AG04450 (cell line): ENCODE data around the gene GPR68. TPM values are rescaled to one million over a fixed set of nuclear protein-coding genes. Genes with fewer than 3 reads are reported as not detected.
A peak's percentile ranks its signal among the peaks of the same experiment; 100 is the strongest.

ENCODE experiments used
- CTCF ChIA-PET: fragments of 300-600, 350-600 bp; formaldehyde crosslinking; extraction: SDS; loops from one replicate; lab custom pipeline; 2022; ENCODE audit warnings: antibody characterized with exemption, inconsistent platforms; lab: Charles Lee
- POLR2A ChIA-PET: fragments of 350-600 bp; formaldehyde crosslinking; extraction: SDS; loops from one replicate; lab custom pipeline; 2021; ENCODE audit warnings: antibody characterized with exemption, inconsistent platforms; lab: Yijun Ruan, JAX
- DNase-seq: peaks from one replicate; pipeline ENCODE4 v3.0.0-alpha.2; 2011; ENCODE audit warnings: low read depth, low spot score
- H3K27ac ChIP-seq: one replicate; pipeline ENCODE4 v1.5.1; 2012; ENCODE audit warnings: low read depth, low read length, control low read depth
- H3K27me3 ChIP-seq: one replicate; pipeline ENCODE4 v1.6.0; 2012; ENCODE audit warnings: low read length; ENCODE audit not compliant: control insufficient read depth, insufficient read depth
- H3K4me3 ChIP-seq: 2 replicates; pipeline ENCODE4 v1.5.1; 2011; ENCODE audit warnings: mild to moderate bottlenecking, low read depth, low read length, control low read depth
- H3K9me3 ChIP-seq: 2 replicates; pipeline ENCODE4 v1.5.1; 2012; ENCODE audit warnings: low read length; ENCODE audit not compliant: control insufficient read depth, insufficient read depth
- polyA plus RNA-seq: library from polyadenylated mRNA; depleted of rRNA; stranded (reverse); fragments of >200 nt; gene quantifications from 2 replicates; pipeline ENCODE4 v1.2.3, GENCODE V29; 2011
- TF ChIP-seq, protein P1 (sequence below): IDR thresholded peaks from 2 replicates; pipeline ENCODE4 v1.5.1; 2011; ENCODE audit warnings: low read depth, low read length, control low read depth, inconsistent platforms

GPR68 gene
- polyA plus RNA-seq, 1 experiment: 0.83 TPM

DNA sequence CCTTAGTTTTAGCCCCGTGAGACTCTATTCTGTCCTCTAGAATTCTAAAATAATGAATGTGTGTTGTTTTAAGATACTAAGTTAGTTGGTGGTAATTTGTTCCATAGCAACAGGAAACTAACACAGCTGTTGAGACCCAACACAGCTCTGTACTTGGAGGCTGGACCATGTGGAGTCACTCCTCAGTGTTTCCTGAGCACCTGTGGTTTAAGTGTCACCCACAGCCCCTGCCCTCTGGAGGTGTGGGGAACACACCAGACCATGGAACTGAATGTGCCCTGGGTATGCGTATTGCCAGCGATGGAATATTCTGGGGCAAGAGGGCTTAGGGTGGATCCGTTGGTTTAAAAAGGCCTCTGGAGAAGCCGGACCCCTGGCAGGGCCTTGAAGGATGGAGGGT, 16.6 kb upstream of the GPR68 start:
- TF ChIP-seq, protein P1, sequence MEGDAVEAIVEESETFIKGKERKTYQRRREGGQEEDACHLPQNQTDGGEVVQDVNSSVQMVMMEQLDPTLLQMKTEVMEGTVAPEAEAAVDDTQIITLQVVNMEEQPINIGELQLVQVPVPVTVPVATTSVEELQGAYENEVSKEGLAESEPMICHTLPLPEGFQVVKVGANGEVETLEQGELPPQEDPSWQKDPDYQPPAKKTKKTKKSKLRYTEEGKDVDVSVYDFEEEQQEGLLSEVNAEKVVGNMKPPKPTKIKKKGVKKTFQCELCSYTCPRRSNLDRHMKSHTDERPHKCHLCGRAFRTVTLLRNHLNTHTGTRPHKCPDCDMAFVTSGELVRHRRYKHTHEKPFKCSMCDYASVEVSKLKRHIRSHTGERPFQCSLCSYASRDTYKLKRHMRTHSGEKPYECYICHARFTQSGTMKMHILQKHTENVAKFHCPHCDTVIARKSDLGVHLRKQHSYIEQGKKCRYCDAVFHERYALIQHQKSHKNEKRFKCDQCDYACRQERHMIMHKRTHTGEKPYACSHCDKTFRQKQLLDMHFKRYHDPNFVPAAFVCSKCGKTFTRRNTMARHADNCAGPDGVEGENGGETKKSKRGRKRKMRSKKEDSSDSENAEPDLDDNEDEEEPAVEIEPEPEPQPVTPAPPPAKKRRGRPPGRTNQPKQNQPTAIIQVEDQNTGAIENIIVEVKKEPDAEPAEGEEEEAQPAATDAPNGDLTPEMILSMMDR: no peak

DNA sequence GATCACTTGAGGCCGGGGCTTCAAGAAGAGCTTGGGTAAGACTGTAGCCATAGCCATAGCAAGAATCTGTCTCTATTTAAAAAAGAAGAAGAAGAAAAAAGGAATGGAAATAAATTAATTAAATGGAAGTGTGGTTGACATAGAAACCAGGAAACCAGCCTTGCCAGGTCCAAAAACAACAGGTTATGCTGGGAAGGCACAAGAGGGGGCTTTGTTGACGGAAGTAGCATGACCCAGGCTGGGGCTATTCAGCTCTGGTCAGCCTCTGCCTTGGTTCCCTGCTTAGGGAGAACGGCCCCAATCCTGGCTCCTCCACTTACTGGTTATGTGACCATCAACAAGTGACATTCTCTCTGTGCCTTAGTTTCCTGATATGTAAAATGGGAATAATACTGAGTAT, 14.4 kb upstream of the GPR68 start:
- peaks cover 14% of the 10 kb centered on the region for H3K27me3 ChIP-seq
- H3K4me3 ChIP-seq: no peak overlapping the region
- no peak for DNase-seq
- TF ChIP-seq, protein P1: no peak
- no peak overlapping the region for H3K27ac ChIP-seq
- no peaks in the 10 kb centered on the region for H3K9me3 ChIP-seq
- ChIA-PET CTCF (interaction anchor here (2.7 kb wide), 1 partner anchor 27 kb away, joined by 9 read pairs; no protein-coding TSS in a partner anchor), POLR2A (interaction anchor here (1.5 kb wide), 1 partner anchor 14 kb away, joined by 3 read pairs; the partner anchor contains the start of gene GPR68)

More for the DNA sequence above, 16.6 kb upstream of the GPR68 start:
- ChIA-PET POLR2A (no interaction called here), CTCF (no interaction called here)
- Histone ChIP-seq H3K27ac (no peak overlapping the region), H3K4me3 (no peak overlapping the region), H3K27me3 (peaks cover 23% of the 10 kb centered on the region), H3K9me3 (no peaks in the 10 kb centered on the region)
- DNase-seq: no peak

DNA sequence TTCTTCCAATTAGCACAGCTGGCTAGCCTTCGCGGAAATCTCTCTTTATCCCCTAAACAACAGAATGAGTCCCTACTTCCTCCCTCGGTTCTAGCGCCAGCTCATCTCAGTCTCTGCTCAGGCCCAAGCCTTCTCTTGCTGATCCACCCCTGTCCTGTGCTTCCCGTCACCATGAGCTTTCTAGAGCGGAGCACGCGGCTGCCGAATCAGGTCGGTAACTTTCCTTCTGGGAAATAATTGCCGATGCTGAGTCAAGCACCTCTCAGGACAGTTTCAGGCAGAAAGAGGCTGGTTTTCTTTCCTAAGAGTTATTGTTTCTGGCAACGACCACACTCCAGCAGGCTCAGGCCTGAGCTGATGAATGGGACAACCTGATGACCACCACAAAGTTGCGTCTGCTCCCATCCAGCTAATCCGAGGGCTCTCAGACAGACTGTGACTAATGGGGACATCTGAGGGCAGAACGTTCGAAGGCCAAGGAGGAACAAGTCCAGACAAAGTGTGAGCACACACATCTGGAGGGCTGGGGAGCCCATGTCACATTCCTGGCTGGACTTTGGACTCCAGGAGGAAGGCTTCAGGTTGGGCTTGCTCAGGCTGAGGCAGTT, 13.6 kb upstream of the GPR68 start:
- DNase-seq: no peak
- ChIA-PET POLR2A (interaction anchor here (1.5 kb wide), 1 partner anchor 14 kb away, joined by 3 read pairs; the partner anchor contains the start of gene GPR68), CTCF (interaction anchor here (2.7 kb wide), 1 partner anchor 28 kb away, joined by 9 read pairs; no protein-coding TSS in a partner anchor)
- TF ChIP-seq, protein P1: no peak
- Histone ChIP-seq H3K4me3 (no peak overlapping the region), H3K27ac (no peak overlapping the region), H3K27me3 (peaks cover 16% of the 10 kb centered on the region), H3K9me3 (peaks cover under 1% of the 10 kb centered on the region; the same call in 1 of the 2 replicates)

DNA sequence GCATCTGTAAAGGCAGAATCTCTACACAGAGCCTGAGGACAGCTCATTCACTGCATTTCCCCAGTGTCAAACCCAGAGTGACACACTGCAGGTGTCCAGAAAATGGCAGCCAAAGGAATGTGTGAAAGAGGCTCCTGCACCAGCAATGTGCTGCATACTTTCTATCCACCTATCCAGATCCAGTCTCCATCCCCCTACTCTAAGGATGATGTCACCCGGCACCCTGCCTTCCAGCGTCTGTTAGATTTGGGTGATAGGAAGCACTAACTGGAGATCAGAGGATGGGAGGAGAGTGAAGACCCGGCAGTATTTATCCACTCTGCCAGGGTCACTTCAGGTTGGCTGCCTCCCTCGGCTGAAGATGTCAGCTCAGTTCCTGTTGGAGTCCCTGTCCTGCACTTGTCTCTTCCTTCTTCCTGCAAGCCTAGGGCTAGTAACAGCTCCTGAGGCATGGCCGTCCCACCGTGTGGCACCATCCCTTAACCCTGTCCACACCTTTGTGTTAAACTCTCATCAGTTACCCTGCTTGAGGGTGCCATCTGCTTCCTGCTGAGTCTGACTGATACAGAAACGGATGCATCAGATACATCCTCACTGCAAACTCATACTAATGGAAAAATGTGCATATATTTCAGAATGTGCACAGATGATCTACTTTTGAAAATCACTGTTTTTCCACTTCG, 13.0 kb upstream of the GPR68 start:
- Histone ChIP-seq H3K27me3 (peaks cover 18% of the 10 kb centered on the region), H3K27ac (peak overlapping the region; percentile 11), H3K9me3 (peaks cover 3% of the 10 kb centered on the region; the same call in 1 of the 2 replicates), H3K4me3 (no peak overlapping the region)
- ChIA-PET CTCF (interaction anchor here (2.1 to 2.7 kb wide), 2 partner anchors 29 to 80 kb away, joined by 7 to 9 read pairs; no protein-coding TSS in a partner anchor), POLR2A (interaction anchor here (0.5 to 1.5 kb wide), 3 partner anchors 12 to 104 kb away, joined by 3 to 6 read pairs (median 3); partner anchors contain the start of gene GPR68)
- TF ChIP-seq, protein P1: no peak
- no peak for DNase-seq
